GM19467 (cell line): ENCODE results near the gene SIRT3.
"Not testable (repeated sequence)": the region's sequence is repeated elsewhere in the genome, so short reads cannot be mapped to it uniquely, and the experiment has no call there.

ENCODE experiments used
- ATAC-seq: cut with Tn5 transposase; IDR thresholded peaks from one replicate; pipeline ENCODE4 v1.9.1; 2021; ENCODE audit warnings: mild to moderate bottlenecking, moderate library complexity; ENCODE audit not compliant: unreplicated experiment

Gene SIRT3

GRCh38 chr11:244376-244775 lies 8.2 kb upstream of the SIRT3 start:
- ATAC-seq, result no peak

- ATAC-seq, result no peak
Observed at GRCh38 chr11:241634-242033, 5.5 kb upstream of the SIRT3 start.

- no peak for ATAC-seq
Observed at GRCh38 chr11:240315-240714, 4.2 kb upstream of the SIRT3 start.

- not testable (repeated sequence) for ATAC-seq
Observed at GRCh38 chr11:238346-238745, 2.2 kb upstream of the SIRT3 start.

GRCh38 chr11:236774-237767 lies 929 bp upstream of the SIRT3 start, which contains the start of gene PSMD13:
PSMD13 (plus strand) TSS chr11:236976; CDS start chr11:237050, 74 bp downstream.
- peak; percentile 65 for ATAC-seq

- peak; percentile 15 for ATAC-seq
Observed at GRCh38 chr11:235609-235996, 539 bp downstream of the SIRT3 start.

- ATAC-seq, result no peak
Observed at GRCh38 chr11:235180-235579, 962 bp downstream of the SIRT3 start.

- ATAC-seq, result no peak
Observed at GRCh38 chr11:232783-233565, 3.2 kb downstream of the SIRT3 start.

GRCh38 chr11:230431-230830 lies 5.7 kb downstream of the SIRT3 start:
- ATAC-seq, result no peak

GRCh38 chr11:227824-228379 lies 8.2 kb downstream of the SIRT3 start:
- ATAC-seq, result no peak

- ATAC-seq, result no peak
Observed at GRCh38 chr11:225734-226453, 10.2 kb downstream of the SIRT3 start.

GRCh38 chr11:224424-224823 lies 11.7 kb downstream of the SIRT3 start:
- ATAC-seq, result no peak

GRCh38 chr11:223884-224283 lies 12.3 kb downstream of the SIRT3 start:
- ATAC-seq, result no peak

- ATAC-seq, result no peak
Observed at GRCh38 chr11:223026-223789, 12.9 kb downstream of the SIRT3 start.

GRCh38 chr11:221998-222789 lies 13.9 kb downstream of the SIRT3 start:
- no peak for ATAC-seq

GRCh38 chr11:221539-221938 lies 14.6 kb downstream of the SIRT3 start:
- ATAC-seq, result no peak

GRCh38 chr11:220641-221215 lies 15.4 kb downstream of the SIRT3 start:
- not testable (repeated sequence) for ATAC-seq

GRCh38 chr11:218815-219593 lies 17.1 kb downstream of the SIRT3 start:
- no peak for ATAC-seq
